Measurements from ENCODE around the gene TNFRSF6B.

TNFRSF6B gene

GRCh38 chr20:63740070-63740626 is 43.7 kb downstream of the TNFRSF6B start:
- DNase-seq: peak; percentile 48

- peak; percentile 31 for DNase-seq
These were observed 44.3 kb downstream of the TNFRSF6B start for GRCh38 chr20:63740627-63741353.

- no peak for DNase-seq
These were observed 44.9 kb downstream of the TNFRSF6B start for GRCh38 chr20:63741354-63741675.

- DNase-seq: no peak
These were observed 45.4 kb downstream of the TNFRSF6B start for GRCh38 chr20:63741676-63742380.

- DNase-seq: no peak
These were observed 46.1 kb downstream of the TNFRSF6B start for GRCh38 chr20:63742381-63743024.

GRCh38 chr20:63743210-63743970 is 46.9 kb downstream of the TNFRSF6B start:
- no peak for DNase-seq

- no peak for DNase-seq
These were observed 47.7 kb downstream of the TNFRSF6B start for GRCh38 chr20:63744158-63744557.

- no peak for DNase-seq
These were observed 48.3 kb downstream of the TNFRSF6B start for GRCh38 chr20:63744574-63745423.

GRCh38 chr20:63745424-63745805 is 49.0 kb downstream of the TNFRSF6B start:
- DNase-seq: no peak

- DNase-seq: no peak
These were observed 49.7 kb downstream of the TNFRSF6B start for GRCh38 chr20:63745961-63746731.

GRCh38 chr20:63746751-63747315 is 50.4 kb downstream of the TNFRSF6B start:
- no peak for DNase-seq

- DNase-seq: no peak
These were observed 51.2 kb downstream of the TNFRSF6B start for GRCh38 chr20:63747622-63748069.
